Kasumi-1 (cell line): ENCODE data around the gene CPLX1.
"Not testable (repeated sequence)": the region's sequence is repeated elsewhere in the genome, so short reads cannot be mapped to it uniquely, and the experiment has no call there.

Experiments
- DNase-seq, 2 experiments: peaks; one replicate each; lab custom pipeline; 2025; lab: John Stamatoyannopoulos, UW

CPLX1 gene

GRCh38 chr4:791898-792625, 33.9 kb downstream of the CPLX1 start:
- no peak for DNase-seq

GRCh38 chr4:791252-791897, 34.6 kb downstream of the CPLX1 start:
- DNase-seq, result no peak

DNA sequence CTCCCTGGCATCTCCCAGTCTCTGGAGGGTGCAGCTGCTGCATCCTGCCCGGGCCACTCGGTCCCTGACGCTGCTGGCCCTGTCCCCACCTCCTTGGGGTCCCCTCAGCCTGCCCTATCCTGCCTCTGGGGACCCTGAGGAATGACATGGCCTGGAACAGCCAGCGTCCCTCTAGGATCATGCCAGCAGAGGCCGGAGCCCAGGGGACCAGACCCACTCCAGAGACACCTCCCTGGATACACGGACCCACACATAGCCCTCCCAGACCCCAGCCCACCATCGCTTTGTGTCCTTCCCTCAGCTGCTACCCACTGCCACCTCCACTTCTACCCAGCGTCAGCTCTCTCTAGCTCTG, 35.5 kb downstream of the CPLX1 start:
- DNase-seq, result no peak

DNA sequence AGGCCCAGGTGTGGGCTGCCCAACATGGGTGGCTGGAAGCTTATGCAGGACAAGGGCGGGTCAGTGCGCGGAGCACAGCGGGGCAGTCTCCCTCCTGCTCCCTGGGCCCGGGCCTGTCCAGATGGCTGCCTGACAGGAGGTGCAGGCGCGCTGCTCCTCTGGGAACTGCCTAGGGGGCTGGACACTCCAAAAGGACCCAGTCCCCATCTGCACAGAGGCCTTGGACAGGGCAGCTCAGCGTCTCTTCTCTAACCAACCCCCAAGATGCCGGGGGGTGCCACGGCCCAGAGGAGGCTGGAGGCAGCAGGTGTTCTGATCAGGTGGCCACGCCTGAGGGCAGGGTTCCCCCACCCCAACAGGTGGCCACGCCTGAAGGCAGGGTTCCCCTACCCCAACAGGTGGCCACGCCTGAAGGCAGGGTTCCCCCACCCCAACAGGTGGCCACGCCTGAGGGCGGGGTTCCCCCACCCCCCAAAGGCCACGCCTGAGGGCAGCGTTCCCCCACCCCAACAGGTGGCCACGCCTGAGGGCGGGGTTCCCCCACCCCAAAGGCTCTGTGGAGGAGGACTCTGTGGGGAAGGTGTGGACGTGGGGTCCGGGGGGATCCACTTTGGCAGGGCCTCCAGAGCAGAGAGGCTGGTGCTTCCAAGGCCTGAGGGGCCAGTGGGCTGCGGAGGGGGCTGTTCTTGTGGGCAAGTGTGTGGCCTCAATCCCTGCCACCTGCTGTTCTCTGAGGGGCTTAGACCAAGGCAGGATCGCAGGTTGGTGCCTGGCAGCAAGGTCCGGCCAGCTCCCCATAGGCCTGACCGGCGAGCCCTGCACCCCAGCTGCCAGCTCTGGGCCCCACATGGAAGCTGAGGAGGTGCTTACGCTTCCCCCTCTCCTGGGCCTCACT, 36.1 kb downstream of the CPLX1 start:
- DNase-seq, result no peak

DNA sequence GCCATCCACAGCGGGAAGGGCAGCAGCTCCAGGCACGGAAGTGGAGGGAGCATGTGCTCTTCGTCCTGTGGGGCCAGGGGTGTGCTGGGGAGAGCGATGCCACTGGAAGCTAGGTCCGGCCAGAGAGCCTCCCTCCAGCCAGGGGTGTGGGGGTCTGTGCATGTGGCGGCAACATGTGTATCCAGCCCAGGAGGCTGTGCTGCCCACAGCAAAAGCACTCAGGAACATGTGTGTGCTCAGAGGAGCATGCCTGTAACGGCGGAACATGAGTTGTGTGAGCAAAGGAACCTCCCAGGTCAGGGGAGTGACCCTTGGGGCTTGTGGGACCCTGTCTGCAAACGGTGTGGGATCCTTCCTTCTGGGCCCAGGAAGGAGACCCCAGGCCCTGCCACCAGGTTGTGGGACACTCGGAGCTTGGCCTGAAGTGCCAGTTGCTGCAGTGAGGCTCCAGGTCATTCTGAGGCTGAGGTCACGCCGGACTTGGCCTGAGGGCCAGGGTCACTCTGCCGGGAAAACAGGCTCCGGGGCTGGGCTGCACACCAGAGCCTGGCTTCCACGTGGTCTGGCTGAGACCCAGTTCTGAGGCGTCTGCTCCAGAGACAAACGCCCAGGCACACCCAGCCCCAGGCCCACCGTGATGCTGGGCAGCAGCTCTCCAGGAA, 37.2 kb downstream of the CPLX1 start:
- no peak for DNase-seq

DNA sequence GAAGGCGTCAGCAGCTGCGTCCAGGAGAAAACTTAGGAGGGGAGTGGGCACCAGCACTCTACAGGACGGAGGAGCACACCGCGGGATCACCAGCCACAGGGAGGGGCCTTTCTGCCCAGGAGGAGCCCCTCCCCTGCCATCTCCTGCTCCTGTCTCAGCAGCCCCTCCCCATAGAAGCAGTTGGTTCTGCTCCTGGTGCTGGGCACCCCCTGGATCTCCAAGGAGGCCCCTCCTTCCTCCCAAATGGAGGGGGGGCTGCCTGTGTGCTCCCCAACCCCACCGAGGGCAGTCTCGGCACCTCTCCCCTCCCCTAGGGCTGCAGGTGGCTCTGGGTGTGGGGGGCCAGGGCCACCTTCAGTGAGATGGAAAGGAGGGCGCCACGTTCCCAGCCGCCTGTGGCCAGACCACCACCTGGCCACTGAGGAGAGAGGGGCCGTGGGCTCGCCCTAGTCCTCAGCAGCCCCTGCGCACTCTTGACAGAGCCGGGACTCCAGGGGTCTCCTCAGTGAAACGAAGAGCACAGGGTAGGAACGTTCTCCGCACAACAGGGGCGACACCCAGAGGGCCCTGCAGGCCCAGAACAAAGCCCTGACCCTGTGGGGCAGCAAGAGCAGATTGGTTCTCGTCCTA, 37.8 kb downstream of the CPLX1 start:
- DNase-seq, result no peak

GRCh38 chr4:787561-787981, 38.4 kb downstream of the CPLX1 start:
- no peak for DNase-seq

DNA sequence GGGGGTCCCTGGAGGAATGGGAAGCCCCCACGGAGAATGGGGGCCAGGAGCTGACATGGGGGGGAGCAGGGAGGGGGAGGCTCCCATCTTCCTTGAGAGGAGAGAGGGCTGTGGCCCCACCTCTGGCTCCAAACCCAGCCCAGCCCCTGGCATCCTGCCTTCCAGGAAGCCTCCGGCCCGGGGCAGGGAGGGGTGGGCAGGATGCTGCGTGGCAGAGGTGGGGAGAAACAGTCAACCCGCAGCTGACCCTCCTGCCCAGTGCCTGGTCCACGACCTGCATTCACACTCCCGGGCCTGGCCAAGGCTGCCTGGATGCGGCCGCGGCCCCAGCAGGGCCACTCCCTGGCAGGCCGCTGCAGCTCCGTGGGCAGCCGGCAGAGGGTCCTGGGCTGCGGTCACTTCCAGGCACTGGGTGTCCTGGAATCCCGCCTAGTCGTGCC, 39.0 kb downstream of the CPLX1 start:
- no peak for DNase-seq

DNA sequence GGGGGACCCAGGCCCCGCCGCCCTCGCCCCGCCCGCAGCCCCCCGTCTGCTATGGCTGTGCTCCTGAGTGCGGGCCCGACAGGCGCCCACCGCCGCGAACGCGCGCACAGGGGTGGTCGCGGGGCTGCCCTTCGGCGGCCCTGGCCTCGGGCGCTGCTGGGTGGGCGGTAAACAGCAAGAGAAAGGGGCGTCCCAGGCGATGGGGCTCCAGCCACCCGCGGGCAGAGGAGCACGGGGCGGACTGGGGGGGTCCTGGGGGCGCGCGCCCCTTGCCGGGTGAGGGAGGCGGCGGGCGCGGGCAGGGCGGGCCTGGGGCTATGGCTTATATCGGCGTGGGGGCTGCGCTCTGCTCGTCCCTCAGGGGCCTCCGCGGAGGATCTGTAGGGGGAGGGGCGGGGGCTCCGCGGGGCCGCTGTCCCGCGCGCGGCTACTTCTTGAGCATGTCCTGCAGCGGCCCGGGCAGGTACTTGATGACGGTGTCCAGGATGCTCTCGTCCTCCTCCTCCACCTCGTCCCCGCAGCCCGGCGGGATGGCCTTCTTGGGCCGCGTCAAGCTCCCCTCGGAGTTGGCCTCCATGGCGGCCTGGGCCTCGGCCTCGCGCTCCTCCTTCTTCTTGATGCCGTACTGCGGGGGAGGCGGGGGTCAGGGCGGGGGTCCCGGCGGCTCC, 39.7 kb downstream of the CPLX1 start:
- no peak for DNase-seq

- no peak for DNase-seq
Measured at GRCh38 chr4:785332-786073, 40.4 kb downstream of the CPLX1 start.

- DNase-seq, result no peak
Measured at GRCh38 chr4:784401-785331, 41.3 kb downstream of the CPLX1 start.

DNA sequence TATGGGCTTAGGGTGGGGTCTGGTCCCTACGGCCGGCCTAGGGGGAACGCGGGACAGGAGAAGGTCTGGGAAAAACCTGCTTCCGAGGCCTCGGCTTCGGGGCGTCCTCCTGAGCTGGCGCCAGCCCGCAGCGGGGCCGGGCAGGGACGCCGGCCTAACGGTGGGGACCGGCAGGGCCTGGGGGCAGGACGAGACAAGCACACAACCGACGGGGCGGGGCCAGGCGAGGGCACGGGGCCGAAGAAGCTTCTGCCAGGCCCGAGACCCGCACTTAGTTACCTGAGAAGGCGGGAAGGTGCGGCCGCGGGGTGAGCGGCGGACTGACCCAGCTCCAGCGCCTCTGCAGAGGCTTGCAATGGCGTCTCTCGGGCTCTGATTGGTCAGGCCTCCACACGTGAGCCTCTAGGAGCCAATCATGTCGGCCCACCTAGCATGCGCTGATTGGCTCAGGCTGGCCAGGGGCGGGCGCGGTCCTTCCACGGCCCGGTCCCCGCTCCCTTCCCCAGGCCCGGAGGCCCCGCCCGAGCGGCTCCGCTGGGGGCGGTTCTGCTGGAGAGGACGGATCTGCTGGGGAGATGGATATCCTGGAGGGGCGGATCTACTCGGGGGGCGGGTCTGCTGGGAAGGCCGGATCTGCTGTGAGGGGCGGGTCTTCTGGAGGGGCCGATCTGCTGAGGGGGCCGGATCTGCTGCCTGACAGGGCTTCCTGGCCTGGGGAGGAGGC, 44.3 kb downstream of the CPLX1 start:
- peak; percentile 96 to 97 for DNase-seq

DNA sequence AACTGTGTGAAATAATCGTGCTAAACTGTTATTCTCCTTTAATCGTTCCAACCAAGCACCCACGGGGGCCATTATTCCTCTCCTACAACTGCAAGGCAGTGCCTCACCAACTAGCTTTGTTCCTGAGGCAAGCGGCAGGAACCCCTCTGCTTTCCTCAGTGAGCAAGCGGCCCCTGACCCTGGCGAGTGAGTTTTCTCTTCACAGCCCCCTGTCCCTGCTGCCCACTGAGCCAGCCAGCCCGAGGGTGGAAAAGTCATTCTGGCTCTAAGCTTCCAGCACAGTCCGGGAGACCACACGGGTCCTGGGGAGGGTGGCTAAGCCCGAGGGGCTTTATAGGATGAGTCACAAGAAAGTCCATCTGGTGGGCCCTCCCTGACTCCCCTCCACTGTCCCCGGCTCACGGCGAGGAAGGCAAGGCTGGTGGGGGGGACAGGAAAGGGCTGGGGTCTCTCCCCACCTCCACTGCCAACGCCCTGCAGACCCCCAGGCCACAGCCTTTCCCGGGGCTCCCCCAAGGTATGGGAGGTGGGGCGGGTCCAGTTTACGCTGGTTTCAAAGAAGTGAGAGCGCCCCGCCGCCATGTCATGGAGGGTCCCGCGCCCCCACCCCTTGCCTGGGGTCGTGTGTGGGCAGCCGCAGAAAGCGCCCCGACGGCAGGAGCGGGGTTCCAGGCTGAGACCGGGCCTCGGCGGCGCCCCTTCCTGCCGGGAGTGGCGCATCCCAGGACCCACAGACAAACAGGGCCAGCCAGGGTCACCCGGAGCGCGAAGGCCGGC, 45.0 kb downstream of the CPLX1 start:
- no peak for DNase-seq

DNA sequence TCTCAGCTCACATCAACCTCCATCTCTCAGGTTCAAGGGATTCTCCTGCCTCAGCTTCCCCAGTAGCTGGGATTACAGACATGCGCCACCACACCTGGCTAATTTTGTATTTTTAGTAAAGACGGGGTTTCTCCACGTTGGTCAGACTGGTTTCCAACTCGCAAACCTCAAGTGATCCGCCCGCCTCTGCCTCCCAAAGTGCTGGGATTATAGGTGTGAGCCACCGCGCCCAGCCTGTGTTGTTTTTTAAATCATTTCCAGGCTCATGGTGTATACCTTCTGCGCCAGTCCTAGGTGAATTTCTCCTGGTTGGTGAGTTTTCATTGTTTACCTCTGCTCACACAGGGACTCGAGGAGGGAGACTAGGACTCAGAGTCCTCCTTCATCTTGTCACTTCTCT, 45.7 kb downstream of the CPLX1 start:
- not testable (repeated sequence) for DNase-seq

GRCh38 chr4:779555-779954, 46.4 kb downstream of the CPLX1 start:
- DNase-seq, result no peak

DNA sequence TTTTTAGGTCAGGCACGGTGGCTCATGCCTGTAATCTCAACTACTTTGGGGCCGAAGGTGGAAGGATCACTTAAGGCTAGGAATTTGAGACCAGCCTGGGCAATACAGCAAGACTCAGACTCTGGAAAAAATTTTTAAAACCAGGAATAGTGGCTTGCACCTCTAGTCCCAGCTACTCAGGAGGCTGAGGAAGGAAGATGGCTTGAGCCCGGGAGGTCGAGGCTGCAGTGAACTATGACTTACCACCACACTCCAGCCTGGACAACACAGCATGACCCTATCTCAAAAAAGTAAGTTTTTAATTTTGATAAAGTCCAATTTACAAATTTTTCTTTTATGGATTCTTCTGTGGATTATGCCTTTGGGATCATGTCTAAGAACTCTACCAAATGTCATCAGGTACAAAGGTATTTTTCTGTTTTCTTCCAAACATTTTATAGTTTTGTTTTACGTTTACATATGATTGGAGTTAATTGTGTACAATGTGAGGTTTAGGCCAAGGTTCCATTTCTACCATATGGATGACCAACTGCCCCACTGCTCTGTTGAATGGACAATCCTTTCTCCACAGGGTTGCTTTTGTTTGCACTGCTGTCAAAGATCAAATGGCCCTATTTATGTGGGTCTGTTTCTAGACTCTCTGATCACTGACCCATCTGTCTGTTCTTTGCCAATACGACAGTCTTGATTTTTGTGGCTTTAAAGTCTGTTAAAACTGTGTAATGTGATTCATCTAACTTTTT, 48.2 kb downstream of the CPLX1 start:
- DNase-seq, result no peak

DNA sequence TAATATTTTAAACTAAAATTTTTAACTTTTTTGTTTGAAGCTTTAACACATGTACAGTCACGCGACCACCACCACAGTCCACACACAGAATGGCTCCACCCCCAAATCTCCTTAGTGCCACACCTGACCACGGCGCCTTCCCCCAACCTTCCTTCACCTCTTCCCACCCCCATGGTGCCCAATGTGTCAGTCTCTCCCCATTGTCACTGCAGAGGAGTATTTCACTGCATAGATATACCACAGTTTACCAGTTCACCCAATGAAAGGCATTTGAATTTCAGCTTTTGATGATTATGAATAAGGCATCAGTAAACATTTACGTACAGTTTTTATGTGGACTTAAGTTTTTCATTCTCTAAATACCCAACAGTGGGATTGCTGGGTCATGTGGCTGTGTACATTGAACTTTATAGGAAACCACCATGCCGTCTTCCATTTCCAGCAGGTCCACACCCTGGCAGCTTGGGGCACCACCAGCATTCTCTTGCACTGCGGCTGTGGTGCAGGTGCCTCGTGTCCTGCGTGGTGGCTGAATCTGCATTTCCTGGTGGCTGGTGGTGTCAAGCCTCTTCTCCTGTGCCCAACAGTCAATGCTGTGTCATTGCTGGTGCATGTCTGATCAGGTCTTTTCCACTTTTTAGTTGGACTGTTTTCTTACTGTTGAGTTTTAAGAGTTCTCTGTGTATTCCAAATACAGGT, 49.0 kb downstream of the CPLX1 start:
- DNase-seq, result no peak
